Astrocyte (in vitro differentiated cells and primary cell): ENCODE data around the gene GMPR2. TPM values are rescaled to one million over a fixed set of nuclear protein-coding genes. Genes with fewer than 3 reads are reported as not detected.

Experiments
- DNase-seq: peaks from one replicate; pipeline ENCODE4 v3.0.0-alpha.2; 2010; ENCODE audit warnings: low read depth
- FAIRE-seq: peaks from 2 replicates; lab custom pipeline; 2011; peaks lifted over from hg19 to GRCh38; lab: Jason Lieb, UNC
- H2AFZ ChIP-seq: 2 replicates; pipeline ENCODE4 v1.6.0; 2012; ENCODE audit warnings: low read depth, low read length, inconsistent platforms
- H3K27ac ChIP-seq: 2 replicates; pipeline ENCODE4 v1.5.1; 2011; ENCODE audit warnings: low read depth, low read length, inconsistent platforms
- H3K27me3 ChIP-seq: 2 replicates; pipeline ENCODE4 v1.6.0; 2011; ENCODE audit warnings: low read length, inconsistent platforms; ENCODE audit not compliant: insufficient read depth
- H3K36me3 ChIP-seq: 2 replicates; pipeline ENCODE4 v1.5.1; 2011; ENCODE audit warnings: low read length, inconsistent platforms; ENCODE audit not compliant: insufficient read depth
- H3K4me1 ChIP-seq: 2 replicates; pipeline ENCODE4 v1.5.1; 2011; ENCODE audit warnings: low read length, inconsistent platforms; ENCODE audit not compliant: insufficient read depth
- H3K4me2 ChIP-seq: 2 replicates; pipeline ENCODE4 v1.6.0; 2012; ENCODE audit warnings: low read length, inconsistent platforms
- H3K4me3 ChIP-seq: 2 replicates; pipeline ENCODE4 v1.5.1; 2011; ENCODE audit warnings: low read depth, mild to moderate bottlenecking, low read length, inconsistent platforms; ENCODE audit not compliant: insufficient read depth
- H3K79me2 ChIP-seq: 2 replicates; pipeline ENCODE4 v1.6.0; 2012; ENCODE audit warnings: mild to moderate bottlenecking, low read length, inconsistent platforms; ENCODE audit not compliant: insufficient read depth
- H3K9ac ChIP-seq: 2 replicates; pipeline ENCODE4 v1.6.0; 2012; ENCODE audit warnings: mild to moderate bottlenecking, low read length, inconsistent platforms
- H3K9me3 ChIP-seq: 2 replicates; pipeline ENCODE4 v1.5.1; 2012; ENCODE audit warnings: low read depth, mild to moderate bottlenecking, low read length, inconsistent platforms; ENCODE audit not compliant: insufficient read depth
- H4K20me1 ChIP-seq: 2 replicates; pipeline ENCODE4 v1.6.0; 2012; ENCODE audit warnings: low read length, inconsistent platforms; ENCODE audit not compliant: insufficient read depth
- H3K27ac Mint-ChIP-seq: one replicate; pipeline ENCODE4 v1.8.0; 2021; ENCODE audit warnings: mild to moderate bottlenecking, mixed read lengths; ENCODE audit not compliant: unreplicated experiment
- H3K27me3 Mint-ChIP-seq: one replicate; pipeline ENCODE4 v1.8.0; 2021; ENCODE audit warnings: low read depth, mixed read lengths; ENCODE audit not compliant: unreplicated experiment
- H3K36me3 Mint-ChIP-seq: one replicate; pipeline ENCODE4 v1.8.0; 2021; ENCODE audit warnings: low read depth, mixed read lengths; ENCODE audit not compliant: unreplicated experiment
- H3K4me1 Mint-ChIP-seq: one replicate; pipeline ENCODE4 v1.8.0; 2021; ENCODE audit warnings: low read depth, mixed read lengths; ENCODE audit not compliant: unreplicated experiment
- H3K4me3 Mint-ChIP-seq: one replicate; pipeline ENCODE4 v1.8.0; 2021; ENCODE audit warnings: mild to moderate bottlenecking, moderate library complexity, mixed read lengths; ENCODE audit not compliant: unreplicated experiment
- H3K9me3 Mint-ChIP-seq: one replicate; pipeline ENCODE4 v1.8.0; 2021; ENCODE audit warnings: mild to moderate bottlenecking, mixed read lengths; ENCODE audit not compliant: unreplicated experiment
- EZH2 ChIP-seq: IDR thresholded peaks from 2 replicates; pipeline ENCODE4 v1.6.1; 2012; ENCODE audit warnings: mild to moderate bottlenecking, low read length, inconsistent platforms; ENCODE audit not compliant: insufficient read depth
- total RNA-seq: library from RNA; stranded (reverse); gene quantifications from 2 replicates; pipeline ENCODE4 v1.2.1, GENCODE V29; 2021
- TF ChIP-seq, protein P1 (sequence below): IDR thresholded peaks from 2 replicates; pipeline ENCODE4 v1.5.1; 2011; ENCODE audit warnings: low read depth, mild to moderate bottlenecking, inconsistent platforms, low read length, moderate library complexity; ENCODE audit not compliant: insufficient read depth

GMPR2 gene
- total RNA-seq, 1 donor from 2014 or later: 66.5 TPM

DNA sequence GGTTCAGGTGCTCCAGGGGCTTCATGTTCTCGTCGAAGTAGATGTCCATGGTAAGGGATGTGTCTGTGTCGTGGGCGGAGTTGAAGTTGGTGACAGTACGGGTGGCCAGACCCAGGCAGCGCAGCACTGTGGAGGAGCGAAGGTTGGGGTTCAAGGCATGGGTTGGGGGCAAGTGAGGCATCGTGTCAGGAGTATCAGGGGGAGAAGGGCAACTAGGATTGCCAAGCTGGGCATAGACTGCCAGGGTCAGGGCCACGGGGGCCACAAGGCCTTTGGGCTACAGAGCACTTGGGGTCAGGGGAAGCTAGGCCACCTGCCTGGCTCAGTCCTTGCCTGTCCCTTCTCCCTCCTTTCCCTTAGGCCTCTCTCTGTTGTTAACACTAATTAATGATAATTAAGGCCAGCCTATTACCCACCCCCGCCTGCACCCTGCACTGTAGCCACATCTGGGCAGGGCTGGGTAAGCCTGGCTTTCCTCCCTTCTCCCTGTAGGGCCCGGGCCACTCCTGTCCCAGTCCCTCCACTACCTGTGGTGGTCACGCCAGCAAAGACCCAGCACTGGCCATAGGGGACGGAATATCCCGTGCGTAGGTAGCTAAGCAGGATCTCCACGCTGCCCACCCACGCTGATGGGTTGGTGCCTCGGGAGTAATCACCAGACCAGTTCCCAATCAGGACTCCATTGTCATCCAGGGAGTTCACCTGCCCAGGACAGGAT, 26.0 kb downstream of the GMPR2 start:
- DNase-seq (no peak), FAIRE-seq (no peak)
- Histone ChIP-seq H3K9me3 (no peaks in the 10 kb centered on the region), H2AFZ (no peak overlapping the region), H3K4me3 (no peak overlapping the region), H3K9ac (no peak overlapping the region), H4K20me1 (no peaks in the 10 kb centered on the region), H3K36me3 (no peaks in the 10 kb centered on the region), H3K27me3 (no peaks in the 10 kb centered on the region), H3K4me2 (no peak overlapping the region), H3K4me1 (peaks cover 3% of the 10 kb centered on the region), H3K79me2 (no peaks in the 10 kb centered on the region), H3K27ac (no peak overlapping the region)
- no peak for TF ChIP-seq EZH2
- TF ChIP-seq, protein P1, sequence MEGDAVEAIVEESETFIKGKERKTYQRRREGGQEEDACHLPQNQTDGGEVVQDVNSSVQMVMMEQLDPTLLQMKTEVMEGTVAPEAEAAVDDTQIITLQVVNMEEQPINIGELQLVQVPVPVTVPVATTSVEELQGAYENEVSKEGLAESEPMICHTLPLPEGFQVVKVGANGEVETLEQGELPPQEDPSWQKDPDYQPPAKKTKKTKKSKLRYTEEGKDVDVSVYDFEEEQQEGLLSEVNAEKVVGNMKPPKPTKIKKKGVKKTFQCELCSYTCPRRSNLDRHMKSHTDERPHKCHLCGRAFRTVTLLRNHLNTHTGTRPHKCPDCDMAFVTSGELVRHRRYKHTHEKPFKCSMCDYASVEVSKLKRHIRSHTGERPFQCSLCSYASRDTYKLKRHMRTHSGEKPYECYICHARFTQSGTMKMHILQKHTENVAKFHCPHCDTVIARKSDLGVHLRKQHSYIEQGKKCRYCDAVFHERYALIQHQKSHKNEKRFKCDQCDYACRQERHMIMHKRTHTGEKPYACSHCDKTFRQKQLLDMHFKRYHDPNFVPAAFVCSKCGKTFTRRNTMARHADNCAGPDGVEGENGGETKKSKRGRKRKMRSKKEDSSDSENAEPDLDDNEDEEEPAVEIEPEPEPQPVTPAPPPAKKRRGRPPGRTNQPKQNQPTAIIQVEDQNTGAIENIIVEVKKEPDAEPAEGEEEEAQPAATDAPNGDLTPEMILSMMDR: no peak
- Mint-ChIP-seq H3K4me1 (peaks cover 5% of the 10 kb centered on the region), H3K27me3 (peaks cover 8% of the 10 kb centered on the region), H3K36me3 (peaks cover 25% of the 10 kb centered on the region), H3K9me3 (no peaks in the 10 kb centered on the region), H3K4me3 (no peak overlapping the region), H3K27ac (no peak overlapping the region)

DNA sequence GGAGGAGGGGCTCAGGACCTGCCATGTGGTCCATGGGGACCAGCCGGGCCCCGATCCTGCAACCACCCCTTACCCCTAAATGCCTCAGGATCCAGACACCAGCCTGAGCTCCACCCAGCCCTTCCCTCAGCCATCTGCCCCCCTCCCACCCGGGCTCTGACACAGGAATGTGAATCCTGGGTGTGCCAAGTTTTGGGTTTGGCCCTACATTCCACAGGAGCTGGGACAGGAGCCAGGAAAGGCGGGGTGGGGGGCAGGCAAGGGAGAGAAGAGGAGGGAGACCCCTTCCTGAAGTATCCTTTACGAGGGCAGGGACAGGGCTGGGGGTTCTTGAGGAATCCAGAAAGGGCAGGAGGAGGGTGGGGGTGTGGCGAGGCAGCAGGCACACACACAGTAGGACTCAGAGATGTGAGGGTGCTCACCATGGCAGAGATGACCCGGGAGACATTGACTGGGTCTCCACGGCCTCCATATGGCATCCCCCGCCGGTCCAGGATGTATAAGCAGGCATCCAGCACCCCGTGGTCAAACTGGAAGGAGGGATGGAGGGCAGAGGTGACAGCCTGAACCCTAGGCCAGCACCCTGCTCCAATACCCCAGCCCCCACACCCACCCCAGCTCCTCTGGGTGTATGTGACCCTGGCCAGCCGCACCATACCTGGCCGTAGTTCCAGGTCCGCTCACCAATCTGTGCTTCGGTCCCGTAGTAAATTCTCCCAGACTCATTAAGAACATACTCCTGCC, 26.7 kb downstream of the GMPR2 start:
- Mint-ChIP-seq H3K27ac (no peak overlapping the region), H3K9me3 (no peaks in the 10 kb centered on the region), H3K27me3 (peaks cover 8% of the 10 kb centered on the region), H3K36me3 (peaks cover 17% of the 10 kb centered on the region), H3K4me1 (peaks cover 5% of the 10 kb centered on the region), H3K4me3 (no peak overlapping the region)
- Histone ChIP-seq H3K79me2 (no peaks in the 10 kb centered on the region), H3K36me3 (no peaks in the 10 kb centered on the region), H2AFZ (peak overlapping the region; percentile 10), H3K4me1 (peaks cover 3% of the 10 kb centered on the region), H3K27me3 (no peaks in the 10 kb centered on the region), H3K9me3 (no peaks in the 10 kb centered on the region), H3K9ac (no peak overlapping the region), H3K27ac (no peak overlapping the region), H3K4me3 (no peak overlapping the region), H4K20me1 (no peaks in the 10 kb centered on the region), H3K4me2 (no peak overlapping the region)
- FAIRE-seq (no peak), DNase-seq (peak; percentile 53)
- TF ChIP-seq EZH2: no peak
- TF ChIP-seq, protein P1: no peak
